HK-2 (cell line): ENCODE results near the gene PRELP.
A peak's percentile ranks its signal among the peaks of the same experiment; 100 is the strongest.

Source experiments
- DNase-seq: peaks from one replicate; pipeline ENCODE4 v3.0.0-alpha.2; 2018; ENCODE audit not compliant: unreplicated experiment

Gene PRELP

GRCh38 chr1:203524152-203524551 is 48.5 kb downstream of the PRELP start:
- DNase-seq = no peak

GRCh38 chr1:203524824-203525223 is 49.2 kb downstream of the PRELP start:
- DNase-seq = no peak

- DNase-seq = no peak
These were observed 50.1 kb downstream of the PRELP start for GRCh38 chr1:203525685-203526084.

- no peak for DNase-seq
These were observed 50.5 kb downstream of the PRELP start for GRCh38 chr1:203526130-203526529.

- DNase-seq = no peak
These were observed 51.0 kb downstream of the PRELP start for GRCh38 chr1:203526572-203526971.

- DNase-seq = no peak
These were observed 51.4 kb downstream of the PRELP start for GRCh38 chr1:203527013-203527412.

- no peak for DNase-seq
These were observed 52.5 kb downstream of the PRELP start for GRCh38 chr1:203528063-203528462.

- DNase-seq = no peak
These were observed 53.6 kb downstream of the PRELP start for GRCh38 chr1:203528976-203529835.

GRCh38 chr1:203531063-203531462 is 55.5 kb downstream of the PRELP start:
- no peak for DNase-seq

GRCh38 chr1:203534012-203534411 is 58.4 kb downstream of the PRELP start:
- DNase-seq = no peak

GRCh38 chr1:203534526-203534925 is 58.9 kb downstream of the PRELP start:
- peak; percentile 64 for DNase-seq

- no peak for DNase-seq
These were observed 61.0 kb downstream of the PRELP start for GRCh38 chr1:203536575-203536974.

- no peak for DNase-seq
These were observed 61.4 kb downstream of the PRELP start for GRCh38 chr1:203536980-203537455.

- DNase-seq = no peak
These were observed 62.3 kb downstream of the PRELP start for GRCh38 chr1:203537806-203538464.

- no peak for DNase-seq
These were observed 63.1 kb downstream of the PRELP start for GRCh38 chr1:203538726-203539125.

- DNase-seq = no peak
These were observed 64.4 kb downstream of the PRELP start for GRCh38 chr1:203539831-203540546.
